ENCODE results near the gene MAD1L1. TPM values are rescaled to one million over a fixed set of nuclear protein-coding genes. Genes with fewer than 3 reads are reported as not detected.

The MAD1L1 gene
- total RNA-seq, 1 experiment from 2014 or later, result 38.5 TPM

DNA sequence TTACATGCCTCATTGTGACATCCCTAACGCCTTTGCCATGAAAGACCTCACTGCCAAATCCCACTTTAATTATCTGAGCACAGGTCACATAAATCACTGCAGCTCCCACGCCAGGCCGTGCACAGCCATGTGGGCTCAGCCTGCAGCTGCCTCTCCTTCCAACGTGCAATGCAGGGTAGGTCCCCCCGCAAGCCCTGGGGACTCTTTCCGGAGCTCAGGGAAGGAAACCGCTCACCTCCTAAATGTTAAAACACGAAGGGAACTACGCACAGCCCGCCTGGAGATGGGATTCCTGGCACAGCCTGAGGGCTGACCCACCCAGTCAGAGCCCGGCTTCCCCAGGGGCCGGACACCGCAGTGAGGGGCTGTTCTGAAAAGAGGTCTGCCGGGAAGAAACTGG lies 128.0 kb downstream of the MAD1L1 start:
- TF ChIP-seq CEBPB (IDR thresholded peaks at IDR 0.05; ENCODE audit: low read depth), result no peak
- no peak for TF ChIP-seq SRF (IDR thresholded peaks at IDR 0.05; ENCODE audit: low read depth)
- no peak for TF ChIP-seq FOSL1 (IDR thresholded peaks at IDR 0.05; ENCODE audit: low read depth)
- no peak for TF ChIP-seq POLR2AphosphoS5 (IDR thresholded peaks at IDR 0.05; ENCODE audit: low read depth, low read length)
- no peak for TF ChIP-seq YY1 (IDR thresholded peaks at IDR 0.05; ENCODE audit: extremely low read depth, insufficient replicate concordance, low read depth, low read length)
- TF ChIP-seq, protein P1, sequence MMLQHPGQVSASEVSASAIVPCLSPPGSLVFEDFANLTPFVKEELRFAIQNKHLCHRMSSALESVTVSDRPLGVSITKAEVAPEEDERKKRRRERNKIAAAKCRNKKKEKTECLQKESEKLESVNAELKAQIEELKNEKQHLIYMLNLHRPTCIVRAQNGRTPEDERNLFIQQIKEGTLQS (IDR thresholded peaks at IDR 0.05), result no peak
- TF ChIP-seq EGR1 (IDR thresholded peaks at IDR 0.05; ENCODE audit: low read depth), result no peak
- TF ChIP-seq ZFX (IDR thresholded peaks at IDR 0.05), result no peak
- TF ChIP-seq, protein P2, sequence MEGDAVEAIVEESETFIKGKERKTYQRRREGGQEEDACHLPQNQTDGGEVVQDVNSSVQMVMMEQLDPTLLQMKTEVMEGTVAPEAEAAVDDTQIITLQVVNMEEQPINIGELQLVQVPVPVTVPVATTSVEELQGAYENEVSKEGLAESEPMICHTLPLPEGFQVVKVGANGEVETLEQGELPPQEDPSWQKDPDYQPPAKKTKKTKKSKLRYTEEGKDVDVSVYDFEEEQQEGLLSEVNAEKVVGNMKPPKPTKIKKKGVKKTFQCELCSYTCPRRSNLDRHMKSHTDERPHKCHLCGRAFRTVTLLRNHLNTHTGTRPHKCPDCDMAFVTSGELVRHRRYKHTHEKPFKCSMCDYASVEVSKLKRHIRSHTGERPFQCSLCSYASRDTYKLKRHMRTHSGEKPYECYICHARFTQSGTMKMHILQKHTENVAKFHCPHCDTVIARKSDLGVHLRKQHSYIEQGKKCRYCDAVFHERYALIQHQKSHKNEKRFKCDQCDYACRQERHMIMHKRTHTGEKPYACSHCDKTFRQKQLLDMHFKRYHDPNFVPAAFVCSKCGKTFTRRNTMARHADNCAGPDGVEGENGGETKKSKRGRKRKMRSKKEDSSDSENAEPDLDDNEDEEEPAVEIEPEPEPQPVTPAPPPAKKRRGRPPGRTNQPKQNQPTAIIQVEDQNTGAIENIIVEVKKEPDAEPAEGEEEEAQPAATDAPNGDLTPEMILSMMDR (IDR thresholded peaks at IDR 0.05 in 2 of 3, conservative IDR thresholded peaks at IDR 0.05 in 1 of 3; ENCODE audit: borderline replicate concordance in 1 of 3, insufficient read depth in 1 of 3, low read depth in 2 of 3, low read length in 2 of 3), result no peak
- TF ChIP-seq ZNF274 (IDR thresholded peaks at IDR 0.05; ENCODE audit: low read depth, low read length), result no peak
- TF ChIP-seq, protein P3, sequence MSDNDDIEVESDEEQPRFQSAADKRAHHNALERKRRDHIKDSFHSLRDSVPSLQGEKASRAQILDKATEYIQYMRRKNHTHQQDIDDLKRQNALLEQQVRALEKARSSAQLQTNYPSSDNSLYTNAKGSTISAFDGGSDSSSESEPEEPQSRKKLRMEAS (IDR thresholded peaks at IDR 0.05), result no peak
- Histone ChIP-seq H3K9ac (ENCODE audit: low read length) (peak overlapping the region; percentile 48), H3K4me2 (ENCODE audit: low read length) (peak overlapping the region; percentile 50), H3K36me3 (ENCODE audit: control insufficient read depth in 1 of 2, insufficient read depth in 2 of 2, low read length in 2 of 2) (no peaks in the 10 kb centered on the region), H3K4me3 (replicated peaks in 1 of 2; ENCODE audit: low read depth in 1 of 2, low read length in 2 of 2) (no peak overlapping the region), H3K79me2 (ENCODE audit: insufficient read depth, low read length) (peaks cover 19% of the 10 kb centered on the region), H3K27me3 (ENCODE audit: insufficient read depth, low read length) (no peaks in the 10 kb centered on the region), H3K9me3 (ENCODE audit: control insufficient read depth in 1 of 2, insufficient read depth in 1 of 2, low read depth in 1 of 2, low read length in 2 of 2) (no peaks in the 10 kb centered on the region), H4K20me1 (ENCODE audit: insufficient read depth) (no peaks in the 10 kb centered on the region), H3K4me1 (ENCODE audit: control insufficient read depth in 1 of 2, insufficient read depth in 2 of 2, low read length in 2 of 2) (peaks cover 33 to 57% of the 10 kb centered on the region in 2 experiments), H3K27ac (ENCODE audit: low read depth, low read length) (peak overlapping the region; percentile 59), H2AFZ (ENCODE audit: low read depth, low read length, poor library complexity, severe bottlenecking) (no peak overlapping the region), H3K9me2 (ENCODE audit: insufficient read depth) (no peaks in the 10 kb centered on the region)
- ATAC-seq, result 0 out of 2 replicates have a peak, but pooled peaks have one; percentile 2
- ChIA-PET RAD21 (ENCODE audit: low non-redundant PET in 1 of 2, low total read pairs in 2 of 2, uncharacterized antibody in 2 of 2, unreplicated experiment in 2 of 2) (no interaction called here), POLR2A (no interaction called here), CTCF (no interaction called here)
- intact Hi-C loops (cut with micrococcal nuclease), result loop anchor here (10.0 kb wide), 1 partner anchor 100 kb away; no protein-coding TSS in a partner anchor
- no peak for DNase-seq (ENCODE audit: low read depth, low spot score)
- no TSS peak for BruUV-seq (replicated peaks)
